Thyroid gland (tissue), 4 donors: ENCODE data around the gene PDXK. TPM values are rescaled to one million over a fixed set of nuclear protein-coding genes. Genes with fewer than 3 reads are reported as not detected.

Experiments used
- DNase-seq, 2 donors: peaks; one replicate each; pipeline ENCODE4 v3.0.0-alpha.2; 2019
- H3K27ac ChIP-seq, 3 donors: fragments of 200-600 bp; sonication (generic); 1 replicate in 2 of 3; 2 replicates in 1 of 3; pipeline ENCODE4 v1.5.1; 2016 to 2019; ENCODE audit warnings: mild to moderate bottlenecking in 1 of 3, moderate library complexity in 1 of 3
- H3K27me3 ChIP-seq: fragments of 200-600 bp; sonication (generic); one replicate; pipeline ENCODE4 v1.5.1; 2019
- H3K36me3 ChIP-seq, 2 donors: fragments of 200-600 bp; sonication (generic); one replicate each; pipeline ENCODE4 v1.5.1; 2016 to 2019
- H3K4me1 ChIP-seq, 2 donors: fragments of 200-600 bp; sonication (generic); one replicate each; pipeline ENCODE4 v1.5.1; 2017 to 2019
- H3K4me3 ChIP-seq, 3 donors: fragments of 200-600 bp; sonication (generic); replicated peaks in 1 of 3; 1 replicate in 2 of 3; 2 replicates in 1 of 3; pipeline ENCODE4 v1.5.1; 2016; ENCODE audit warnings: mild to moderate bottlenecking in 1 of 3
- H3K9me3 ChIP-seq: fragments of 200-600 bp; sonication (generic); one replicate; pipeline ENCODE4 v1.5.1; 2017
- CTCF ChIP-seq, 6 experiments: fragments of 200-600 bp in 3 of 6; fragments of 450-650 bp in 3 of 6; sonication (generic) in 3 of 6; IDR thresholded peaks; one replicate each; pipeline ENCODE4 v1.5.1; 2016 to 2019; ENCODE audit warnings: antibody characterized with exemption in 6 of 6, mild to moderate bottlenecking in 2 of 6, inconsistent platforms in 1 of 6, moderate library complexity in 1 of 6
- POLR2A ChIP-seq, 2 donors: fragments of 450-650 bp; IDR thresholded peaks; one replicate each; pipeline ENCODE4 v1.6.1; 2017; ENCODE audit warnings: antibody characterized with exemption in 2 of 2, mild to moderate bottlenecking in 2 of 2, moderate library complexity in 1 of 2
- WGBS, 2 donors: methylation state at CpG; one replicate each; pipeline ENCODE4 v1.1.5; 2017; 5-methylcytosine and 5-hydroxymethylcytosine counted together
- intact Hi-C: fragments of 100-400 bp; cut with DNase I; formaldehyde crosslinking; loops from one replicate; pipeline ENCODE4 v1.15.1; 2023
- total RNA-seq, 4 donors: library from RNA; depleted of rRNA; stranded (reverse); fragments of >200 nt; gene quantifications; one replicate each; pipeline ENCODE4 v1.2.3, GENCODE V29; 2016

PDXK gene
- total RNA-seq, 4 donors from 2014 or later, result 70.6 to 95.5 (median 92.4) TPM

GRCh38 chr21:43800124-43800523, 81.2 kb downstream of the PDXK start:
- no peak for DNase-seq
- H3K4me3 ChIP-seq, result no peak overlapping the region
- H3K4me1 ChIP-seq, result peaks cover 0 to under 1% of the 10 kb centered on the region in 2 donors
- intact Hi-C loops, result no loop called here
- H3K9me3 ChIP-seq, result no peaks in the 10 kb centered on the region
- no peaks in the 10 kb centered on the region for H3K27me3 ChIP-seq
- no peak for TF ChIP-seq POLR2A (IDR thresholded peaks at IDR 0.05)
- TF ChIP-seq CTCF (IDR thresholded peaks at IDR 0.05), result no peak
- H3K27ac ChIP-seq, result no peak overlapping the region
- 98 to 100% methylated on average over 5 to 12 of the region's 17 CpGs for WGBS, 2 donors
- peaks cover 60 to 77% of the 10 kb centered on the region in 2 donors for H3K36me3 ChIP-seq

GRCh38 chr21:43800566-43800965, 81.6 kb downstream of the PDXK start:
- no peaks in the 10 kb centered on the region for H3K27me3 ChIP-seq
- no peaks in the 10 kb centered on the region for H3K9me3 ChIP-seq
- H3K36me3 ChIP-seq, result peaks cover 58 to 74% of the 10 kb centered on the region in 2 donors
- TF ChIP-seq CTCF (IDR thresholded peaks at IDR 0.05) (no peak), POLR2A (IDR thresholded peaks at IDR 0.05) (no peak)
- no peak overlapping the region for H3K4me3 ChIP-seq
- intact Hi-C loops, result no loop called here
- H3K4me1 ChIP-seq, result peaks cover 0 to 4% of the 10 kb centered on the region in 2 donors
- no peak overlapping the region for H3K27ac ChIP-seq
- no peak for DNase-seq
- WGBS, 2 donors, result 94 to 96% methylated on average over 12 to 14 of the region's 14 CpGs

- H3K27ac ChIP-seq, result no peak overlapping the region
- no peaks in the 10 kb centered on the region for H3K9me3 ChIP-seq
- 94% methylated on average over 42 of the region's 42 CpGs for WGBS, 2 donors
- DNase-seq, result no peak
- H3K27me3 ChIP-seq, result no peaks in the 10 kb centered on the region
- H3K36me3 ChIP-seq, result peaks cover 51 to 68% of the 10 kb centered on the region in 2 donors
- TF ChIP-seq CTCF (IDR thresholded peaks at IDR 0.05) (no peak), POLR2A (IDR thresholded peaks at IDR 0.05) (no peak)
- H3K4me3 ChIP-seq, result no peak overlapping the region
- intact Hi-C loops, result no loop called here
- peaks cover 4 to 9% of the 10 kb centered on the region in 2 donors for H3K4me1 ChIP-seq
These were observed 82.3 kb downstream of the PDXK start for GRCh38 chr21:43801006-43801783.

- no peaks in the 10 kb centered on the region for H3K27me3 ChIP-seq
- WGBS, 2 donors, result 87 to 94% methylated on average over 13 to 14 of the region's 14 CpGs
- no peak for TF ChIP-seq POLR2A (IDR thresholded peaks at IDR 0.05)
- TF ChIP-seq CTCF (IDR thresholded peaks at IDR 0.05), result no peak
- no peaks in the 10 kb centered on the region for H3K9me3 ChIP-seq
- H3K4me3 ChIP-seq, result no peak overlapping the region
- peaks cover 12 to 15% of the 10 kb centered on the region in 2 donors for H3K4me1 ChIP-seq
- no peak for DNase-seq
- H3K27ac ChIP-seq, result no peak overlapping the region
- H3K36me3 ChIP-seq, result peaks cover 35 to 53% of the 10 kb centered on the region in 2 donors
- intact Hi-C loops, result no loop called here
These were observed 83.9 kb downstream of the PDXK start for GRCh38 chr21:43802713-43803313.
